NK-92 (cell line): ENCODE measurements around the gene CDPF1.
"Not testable (repeated sequence)": the region's sequence is repeated elsewhere in the genome, so short reads cannot be mapped to it uniquely, and the experiment has no call there.

ENCODE experiments used
- DNase-seq: peaks from one replicate; lab custom pipeline; 2025; ENCODE audit not compliant: unreplicated experiment; lab: John Stamatoyannopoulos, UW

CDPF1 gene

DNA sequence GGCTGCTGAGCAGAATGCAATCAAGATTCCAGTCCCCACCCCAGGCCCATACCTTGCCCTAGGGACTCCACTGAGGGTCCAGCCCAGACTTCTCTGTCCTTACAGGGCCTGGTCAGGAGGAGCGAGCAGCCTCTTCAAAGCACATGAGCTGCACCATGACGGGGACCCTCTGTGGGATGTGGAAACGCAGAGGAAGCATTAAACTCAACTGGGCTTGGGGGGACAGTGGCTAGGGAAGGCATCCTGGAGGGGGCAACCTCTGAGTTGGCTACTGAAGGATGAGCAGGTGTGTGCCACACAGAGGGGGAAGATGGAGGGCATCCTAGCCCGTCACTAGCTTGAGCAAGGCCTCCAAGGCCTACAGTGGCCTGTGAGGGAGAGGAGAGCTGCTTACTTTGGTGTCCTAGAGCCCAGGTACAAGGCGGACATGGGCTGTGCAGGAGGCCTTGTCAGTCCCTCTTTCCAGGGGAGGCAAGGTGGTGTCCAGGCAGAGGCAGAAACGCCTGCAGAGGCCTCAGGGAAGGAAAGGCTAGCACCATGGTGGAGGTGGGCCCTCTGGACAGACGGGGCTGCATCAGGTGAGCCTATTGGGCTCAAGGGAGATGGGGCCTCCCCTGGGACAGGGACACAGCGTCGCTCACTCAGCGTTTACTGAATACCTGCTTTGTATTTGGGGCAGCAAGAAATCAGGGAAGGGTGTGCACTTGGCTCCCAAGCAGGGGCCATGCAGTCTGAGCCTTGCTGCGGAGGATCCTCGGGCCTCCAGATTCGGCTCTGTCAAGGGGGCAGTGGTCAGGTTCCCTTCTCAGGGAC lies 32.0 kb upstream of the CDPF1 start:
- DNase-seq = no peak

DNA sequence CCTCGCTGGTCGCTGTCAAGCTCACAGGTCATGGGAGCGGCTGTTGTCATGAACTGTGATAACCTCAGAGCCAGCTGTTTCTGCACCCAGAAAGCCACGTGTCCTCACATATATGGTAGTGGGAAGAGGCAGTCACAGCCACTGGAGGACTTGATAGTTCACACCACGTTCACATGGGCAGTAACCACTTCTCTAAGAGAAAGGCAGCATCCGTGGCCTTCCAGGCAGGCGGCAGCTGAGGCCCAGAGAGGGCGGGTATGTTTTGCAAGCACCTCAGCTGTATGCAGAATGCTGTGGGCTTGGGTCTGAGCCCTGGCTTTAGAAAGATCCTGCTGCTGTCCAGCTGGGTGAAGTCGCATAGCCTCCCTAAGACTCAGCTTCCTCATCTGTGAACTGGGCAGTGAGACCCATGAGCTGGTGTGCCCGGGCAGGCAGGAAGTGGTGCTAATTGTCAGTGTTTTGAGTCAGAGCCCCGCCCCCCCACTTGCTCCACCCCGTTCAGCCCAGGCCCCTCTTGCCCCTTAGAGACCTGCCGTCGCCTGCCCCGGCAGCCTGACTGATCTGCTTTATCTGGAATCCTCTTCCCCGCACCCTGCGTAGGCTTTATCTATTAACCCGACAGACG lies 31.0 kb upstream of the CDPF1 start:
- no peak for DNase-seq

DNA sequence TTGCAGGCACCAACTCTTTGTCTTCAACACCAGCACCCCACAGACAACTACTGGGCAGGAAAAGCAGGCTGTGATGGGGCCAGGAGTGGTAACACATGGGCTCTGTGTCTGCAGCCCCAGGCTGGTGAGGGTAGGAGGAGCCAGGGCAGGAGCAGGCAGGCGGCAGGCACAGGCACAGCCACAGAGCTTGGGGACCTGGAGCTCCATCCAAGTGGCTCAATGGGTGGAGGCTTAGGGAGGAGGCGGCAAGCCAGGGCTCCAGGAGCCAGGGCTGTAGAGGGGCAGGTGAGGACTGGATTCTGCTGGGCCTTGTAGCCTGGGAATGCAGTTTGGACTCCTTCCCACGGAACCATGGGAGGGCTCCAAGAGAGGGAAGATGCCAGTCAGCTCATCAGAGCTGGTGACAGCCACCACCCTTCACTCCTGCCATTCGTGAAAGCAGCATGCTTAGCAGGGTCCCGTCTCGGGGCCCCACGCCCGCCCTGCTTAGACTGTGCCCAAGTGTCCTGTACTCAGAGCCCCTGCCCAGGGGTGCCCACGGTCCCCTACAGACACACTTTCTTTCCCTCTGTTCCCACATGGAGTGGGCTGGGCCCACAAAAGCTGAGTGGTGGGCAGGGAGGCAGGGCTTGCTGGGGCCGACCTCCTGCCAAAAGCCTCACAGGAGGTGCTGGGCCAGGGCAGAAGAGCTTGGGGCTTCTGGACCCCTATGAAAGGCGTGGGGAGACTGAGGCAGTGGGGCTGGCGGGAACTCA lies 30.1 kb upstream of the CDPF1 start:
- DNase-seq = no peak

DNA sequence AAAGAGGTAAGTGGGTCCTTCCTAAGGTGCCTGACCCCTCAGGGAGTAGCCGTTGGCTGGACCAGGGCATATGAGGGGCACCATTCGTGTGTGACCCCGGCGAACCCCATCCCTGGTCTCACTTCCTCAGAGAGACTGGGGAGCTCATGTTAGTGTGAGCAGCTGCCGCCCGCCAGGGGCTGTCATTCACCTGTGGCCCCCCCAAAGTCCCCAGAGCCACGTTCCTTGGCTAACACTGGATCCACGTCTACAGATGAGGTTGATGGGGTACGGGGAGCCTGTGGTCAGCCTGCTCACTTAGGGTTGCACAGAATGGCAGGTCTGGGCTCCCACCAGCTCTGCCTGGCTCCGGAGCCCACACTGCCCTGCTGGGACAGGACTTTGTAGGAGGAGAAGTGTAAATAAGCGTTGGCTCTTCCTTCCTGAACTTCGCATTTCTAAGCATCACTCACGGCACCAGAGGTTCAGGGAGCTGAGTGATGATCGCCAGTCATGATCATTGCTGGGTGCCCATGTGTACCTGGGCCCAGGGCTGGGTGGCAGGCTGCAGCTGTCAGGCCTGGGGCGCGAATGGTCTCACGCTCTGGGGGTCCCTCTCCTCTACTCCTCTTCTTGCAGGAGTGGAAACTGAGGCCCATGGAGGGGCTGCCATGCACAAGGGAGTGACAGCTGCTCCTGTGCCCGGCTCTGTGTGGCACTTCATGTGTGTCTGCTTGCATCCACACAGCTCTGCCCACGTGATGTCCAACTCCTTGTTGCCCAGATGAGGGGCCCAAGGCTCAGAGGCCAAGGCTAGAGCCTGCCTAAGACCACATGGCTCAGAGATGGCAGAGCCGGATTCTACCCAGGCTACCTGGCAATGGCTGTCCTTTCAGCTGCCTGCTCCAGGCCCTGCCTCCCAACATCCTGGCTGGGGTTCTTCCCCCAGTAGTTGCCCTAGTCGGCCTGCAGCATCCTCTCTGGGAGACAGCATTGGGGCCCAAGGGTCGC lies 28.9 kb upstream of the CDPF1 start:
- no peak for DNase-seq

- DNase-seq = no peak
Measured at GRCh38 chr22:46276563-46276962, 26.5 kb upstream of the CDPF1 start.

DNA sequence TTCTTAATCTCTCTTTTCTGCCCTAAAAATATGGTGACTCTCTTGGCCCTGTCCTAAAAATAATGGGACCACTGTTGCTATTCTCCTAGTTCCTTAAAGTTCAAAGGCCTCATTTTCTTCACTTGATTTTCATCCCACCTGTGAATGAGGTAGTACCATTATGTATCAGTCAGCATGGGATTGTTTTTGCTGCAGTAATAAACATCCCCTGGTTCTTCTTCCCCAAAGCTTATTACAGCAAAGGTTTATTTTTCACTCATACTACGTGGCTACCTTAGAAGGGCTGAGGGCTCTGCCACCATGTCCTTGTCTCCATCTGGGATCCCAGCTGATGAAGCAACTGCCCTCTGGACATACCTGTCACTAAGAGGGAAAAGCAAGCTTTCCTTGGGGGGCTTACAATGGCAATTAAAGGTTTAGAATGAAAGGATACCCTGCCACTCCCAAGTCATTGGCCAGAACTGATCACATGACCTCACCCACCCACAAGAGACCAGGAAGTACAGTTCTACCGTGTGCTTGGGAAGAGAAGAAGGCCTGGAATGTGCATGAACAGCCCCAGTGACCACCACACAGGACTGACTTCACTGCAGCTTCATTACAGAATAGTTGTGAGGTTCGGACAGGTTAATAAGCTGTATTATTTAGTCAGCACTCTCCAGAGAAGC lies 25.5 kb upstream of the CDPF1 start:
- DNase-seq = no peak

DNA sequence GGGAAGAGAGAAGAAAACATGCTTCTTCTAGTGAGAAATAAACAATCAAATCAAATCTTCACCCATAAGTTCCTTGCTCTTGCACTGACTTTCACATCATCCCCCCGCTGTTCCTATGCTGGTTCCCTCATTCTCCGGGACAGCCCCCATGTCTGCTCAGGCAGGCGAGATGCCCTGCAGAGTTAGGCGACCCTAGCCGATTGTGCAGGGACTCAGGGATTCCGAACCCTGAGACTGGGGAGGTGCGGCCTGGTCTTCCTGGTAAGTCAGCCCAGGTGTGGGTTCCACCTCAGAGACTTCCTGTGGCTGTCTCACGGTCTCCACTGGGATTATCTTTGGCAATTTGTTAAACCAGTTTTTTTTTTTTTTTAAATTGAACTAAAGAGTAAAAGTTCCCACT lies 24.3 kb upstream of the CDPF1 start:
- DNase-seq = no peak

DNA sequence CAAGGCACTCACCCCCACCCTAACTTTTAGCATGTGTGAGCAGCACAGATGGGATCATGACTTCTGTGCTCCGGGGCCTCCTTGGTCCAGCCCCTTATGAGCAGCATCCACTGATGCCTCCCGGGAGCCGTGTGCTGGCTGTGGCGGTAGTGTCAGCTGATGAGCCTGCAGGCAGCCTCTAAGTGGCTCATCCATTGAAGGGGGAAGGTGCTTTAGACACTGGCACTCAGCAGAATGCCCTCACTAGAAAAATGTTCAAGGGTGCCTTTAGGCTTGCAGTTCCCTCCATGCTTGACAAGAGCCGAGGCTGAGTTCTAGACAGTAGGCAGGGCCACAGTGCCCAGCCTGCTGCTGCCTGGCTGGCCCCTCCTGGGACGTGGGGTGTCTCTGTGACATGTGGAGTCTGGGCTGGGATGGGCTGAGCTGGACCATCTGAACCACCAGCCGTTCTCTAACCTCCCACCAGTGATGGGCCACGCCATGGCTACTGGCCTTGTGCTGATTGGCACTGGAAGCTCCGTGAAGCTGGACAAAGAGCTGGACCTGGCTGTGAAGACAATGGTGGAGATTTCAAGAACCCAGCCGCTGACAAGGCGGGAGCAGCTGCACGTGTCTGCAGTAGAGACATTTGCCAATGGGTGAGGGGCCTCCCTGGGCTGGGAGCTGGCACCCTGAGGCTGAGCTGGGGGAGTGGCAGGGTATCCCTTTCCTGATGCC lies 23.5 kb upstream of the CDPF1 start:
- no peak for DNase-seq

DNA sequence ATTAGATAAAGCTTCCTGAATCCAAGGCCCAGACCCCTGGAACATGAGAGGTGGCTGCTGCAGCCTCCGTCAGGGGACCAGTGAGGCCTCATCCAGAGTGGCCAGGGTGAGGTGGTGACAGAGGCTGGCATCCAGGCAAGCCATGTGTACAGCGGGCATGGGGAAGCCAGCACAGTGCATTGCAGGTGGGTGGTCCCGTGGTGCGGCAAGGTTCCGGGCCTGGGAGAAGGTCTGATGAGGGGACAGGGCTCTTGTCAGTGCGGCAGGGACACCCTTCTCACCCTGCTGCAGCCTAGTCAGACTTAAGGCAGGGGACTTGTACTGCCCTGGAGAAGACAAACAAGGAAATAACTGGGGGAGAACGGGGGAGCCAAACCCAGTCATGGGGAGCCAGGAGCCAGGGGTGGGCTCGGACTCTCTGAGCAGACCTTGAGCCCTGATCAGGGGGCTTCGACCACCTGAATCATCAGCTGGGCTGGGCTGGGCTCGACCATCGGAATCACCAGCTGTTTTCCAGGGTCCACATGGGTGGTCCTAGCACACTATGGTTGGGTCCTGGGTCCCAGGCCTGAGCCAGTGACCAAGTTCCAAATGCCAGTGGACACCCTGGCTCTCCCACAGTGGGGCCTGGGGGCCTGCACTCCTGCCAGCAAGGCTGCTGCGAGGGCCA lies 22.8 kb upstream of the CDPF1 start:
- no peak for DNase-seq

DNA sequence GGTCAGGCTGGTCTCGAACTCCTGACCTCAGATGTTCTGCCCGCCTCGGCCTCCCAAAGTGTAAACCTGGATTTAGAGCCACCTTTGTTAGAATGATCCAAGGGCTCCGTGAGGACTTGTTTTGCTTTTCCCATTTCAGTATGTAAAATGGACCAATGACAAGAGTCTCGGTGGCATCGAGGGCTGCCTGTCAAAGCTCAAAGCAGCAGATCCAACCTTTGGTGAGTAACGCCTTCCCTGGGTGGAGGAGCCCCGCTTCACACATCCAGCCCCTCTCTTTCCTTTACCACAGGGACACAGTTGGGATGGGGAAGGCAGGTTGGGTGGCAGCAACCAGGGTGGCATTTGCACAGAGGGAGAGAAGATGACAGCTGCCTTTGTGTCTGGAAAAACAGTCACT lies 22.1 kb upstream of the CDPF1 start:
- DNase-seq = no peak

GRCh38 chr22:46269564-46269963 lies 19.5 kb upstream of the CDPF1 start:
- DNase-seq = no peak

- DNase-seq = no peak
Measured at GRCh38 chr22:46267431-46268279, 17.6 kb upstream of the CDPF1 start, which contains the start of gene TTC38. TSS of gene TTC38 (plus strand) at chr22:46268008. CDS start at chr22:46268040, 32 bp downstream.

DNA sequence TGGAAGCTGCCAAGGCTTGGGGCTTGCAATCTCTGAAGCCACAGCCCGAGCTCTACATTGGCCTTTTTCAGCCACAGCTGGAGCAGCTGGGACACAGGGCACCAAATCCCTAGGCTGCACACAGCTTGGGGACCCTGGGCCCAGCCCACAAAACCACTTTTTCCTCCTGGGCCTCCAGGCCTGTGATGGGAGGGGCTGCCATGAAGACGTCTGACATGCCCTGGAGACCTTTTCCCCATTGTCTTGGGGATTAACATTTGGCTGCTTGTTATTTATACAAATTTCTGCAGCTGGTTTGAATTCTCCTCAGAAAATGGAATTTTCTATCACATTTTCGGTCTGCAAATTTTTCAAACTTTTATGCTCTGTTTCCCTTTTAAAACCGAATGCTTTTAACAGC lies 15.5 kb upstream of the CDPF1 start:
- DNase-seq = not testable (repeated sequence)

- DNase-seq = not testable (repeated sequence)
Measured at GRCh38 chr22:46264520-46264919, 14.4 kb upstream of the CDPF1 start.

DNA sequence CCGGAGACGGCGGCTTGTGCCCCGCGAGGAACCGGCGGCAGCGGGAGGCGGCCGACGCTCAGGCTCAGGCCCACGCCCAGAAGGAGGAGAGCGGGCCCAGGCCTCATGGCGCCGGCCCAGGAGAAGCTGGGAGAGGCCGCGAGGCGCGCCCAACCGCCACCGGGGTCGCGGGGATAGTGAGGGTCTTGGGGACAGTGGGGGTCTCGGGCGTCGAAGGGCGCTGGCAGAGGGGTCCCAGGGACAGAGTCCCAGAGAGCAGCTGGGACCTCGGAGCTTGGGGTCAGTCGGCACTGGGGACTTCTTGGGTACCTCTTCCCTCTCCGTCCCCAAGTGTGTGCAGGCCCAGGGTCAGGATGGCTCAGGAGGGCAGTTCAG lies 13.1 kb upstream of the CDPF1 start, which contains the start of gene PKDREJ:
Gene PKDREJ (minus strand): TSS at position 128 of the 375 bp plus-strand sequence. CDS start 21 bp downstream, at position 107.
- no peak for DNase-seq

DNA sequence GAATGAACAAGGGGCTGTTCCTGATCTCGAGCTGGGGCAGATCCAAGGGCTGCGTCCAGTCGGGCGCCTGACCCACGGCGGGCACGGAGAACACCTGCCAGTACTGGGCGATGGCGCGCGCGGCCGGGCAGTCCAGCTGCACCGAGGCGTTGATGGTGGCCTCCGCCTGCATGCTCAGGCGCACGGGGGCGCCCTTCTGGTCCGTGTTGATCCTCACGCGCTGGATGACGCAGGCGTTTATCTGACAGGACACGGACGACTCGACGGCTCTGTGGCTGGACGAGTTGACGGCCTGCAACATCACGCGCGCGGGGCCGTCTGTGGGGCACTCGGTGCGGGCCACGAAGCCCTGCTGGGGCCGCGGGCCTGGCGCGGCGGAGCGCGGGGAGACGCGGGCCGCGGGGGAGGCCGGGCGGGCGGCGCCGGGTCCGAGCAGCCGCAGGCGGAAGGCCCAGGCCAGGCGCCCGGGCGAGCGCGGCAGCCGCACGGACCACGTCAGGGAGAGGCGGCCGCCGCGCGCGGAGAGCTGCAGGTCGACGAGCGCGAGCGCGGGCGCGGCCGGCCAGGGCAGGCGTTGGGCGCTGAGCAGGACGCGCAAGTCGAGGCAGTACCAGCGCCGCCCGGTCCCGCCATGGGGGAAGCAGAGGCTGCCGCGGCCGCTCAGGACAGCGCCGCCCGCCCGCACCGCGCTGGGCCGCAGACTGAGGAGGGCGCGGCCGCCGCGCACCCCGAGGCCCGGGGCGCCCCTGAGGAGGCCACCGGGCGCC lies 12.5 kb upstream of the CDPF1 start:
- DNase-seq = no peak

DNA sequence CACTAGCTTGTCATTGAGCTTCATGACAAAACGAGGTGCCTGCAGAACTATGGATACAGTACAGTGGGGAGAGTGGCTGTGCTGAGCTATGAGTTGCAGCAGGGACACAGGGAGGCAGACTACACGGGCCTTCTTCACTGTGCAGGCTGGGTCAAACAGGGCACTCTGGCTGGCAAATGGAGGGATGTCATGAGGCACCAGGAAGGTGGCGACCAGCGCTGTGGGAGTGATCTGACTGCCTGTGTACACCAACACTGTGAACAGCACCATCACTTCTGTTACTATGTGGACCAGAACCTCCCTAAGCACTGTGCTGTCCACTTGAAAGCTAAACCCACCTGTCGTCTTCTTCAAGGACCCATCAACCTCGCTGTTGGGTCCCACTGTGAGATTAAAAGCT lies 9.9 kb upstream of the CDPF1 start:
- no peak for DNase-seq
